ENCODE measurements around the gene NHS.

NHS gene

GRCh38 chrX:17474892-17475291 lies 99.9 kb downstream of the NHS start:
- no peak overlapping the region for H3K27ac ChIP-seq (ENCODE audit: low read depth, low read length)
- H3K27me3 ChIP-seq (ENCODE audit: control insufficient read depth, low read length) = no peaks in the 10 kb centered on the region
- H3K4me2 ChIP-seq (ENCODE audit: low read length) = no peak overlapping the region

GRCh38 chrX:17475449-17476217 lies 100.6 kb downstream of the NHS start:
- no peak overlapping the region for H3K4me2 ChIP-seq (ENCODE audit: low read length)
- H4K20me1 ChIP-seq (ENCODE audit: control insufficient read depth, insufficient read depth, low read depth, low read length) = no peaks in the 10 kb centered on the region
- no peaks in the 10 kb centered on the region for H3K27me3 ChIP-seq (ENCODE audit: control insufficient read depth, low read length)
- TF ChIP-seq EZH2phosphoT487 (IDR thresholded peaks at IDR 0.05; ENCODE audit: borderline replicate concordance, low read length) = no peak
- no peak for TF ChIP-seq CTCF (IDR thresholded peaks at IDR 0.05; ENCODE audit: low read depth, low read length, poor library complexity, severe bottlenecking)
- no peaks in the 10 kb centered on the region for H3K9me2 ChIP-seq (replicated peaks; ENCODE audit: control insufficient read depth, low read length)
- no peaks in the 10 kb centered on the region for H3K9me3 ChIP-seq (ENCODE audit: control insufficient read depth, insufficient read depth, low read length)
- no peaks in the 10 kb centered on the region for H3K4me1 ChIP-seq (ENCODE audit: control insufficient read depth, low read length)
- no peak overlapping the region for H3K4me3 ChIP-seq (ENCODE audit: low read length)
- no peaks in the 10 kb centered on the region for H3K36me3 ChIP-seq (ENCODE audit: control insufficient read depth, low read length)
- H3K27ac ChIP-seq (ENCODE audit: low read depth, low read length) = no peak overlapping the region
- no peaks in the 10 kb centered on the region for H3F3A ChIP-seq (ENCODE audit: control insufficient read depth, insufficient read depth)
- H3K79me2 ChIP-seq (ENCODE audit: control insufficient read depth, low read length) = no peaks in the 10 kb centered on the region

More at GRCh38 chrX:17474892-17475291, 99.9 kb downstream of the NHS start:
- no peak for TF ChIP-seq EZH2phosphoT487 (IDR thresholded peaks at IDR 0.05; ENCODE audit: borderline replicate concordance, low read length)
- no peak for TF ChIP-seq CTCF (IDR thresholded peaks at IDR 0.05; ENCODE audit: low read depth, low read length, poor library complexity, severe bottlenecking)
- no peak overlapping the region for H3K4me3 ChIP-seq (ENCODE audit: low read length)
- H3K4me1 ChIP-seq (ENCODE audit: control insufficient read depth, low read length) = no peaks in the 10 kb centered on the region
- H3F3A ChIP-seq (ENCODE audit: control insufficient read depth, insufficient read depth) = no peaks in the 10 kb centered on the region
- H3K9me3 ChIP-seq (ENCODE audit: control insufficient read depth, insufficient read depth, low read length) = no peaks in the 10 kb centered on the region
- no peaks in the 10 kb centered on the region for H4K20me1 ChIP-seq (ENCODE audit: control insufficient read depth, insufficient read depth, low read depth, low read length)
- H3K36me3 ChIP-seq (ENCODE audit: control insufficient read depth, low read length) = no peaks in the 10 kb centered on the region
- no peaks in the 10 kb centered on the region for H3K79me2 ChIP-seq (ENCODE audit: control insufficient read depth, low read length)
- H3K9me2 ChIP-seq (replicated peaks; ENCODE audit: control insufficient read depth, low read length) = no peaks in the 10 kb centered on the region

- Histone ChIP-seq H3K9me2 (replicated peaks; ENCODE audit: control insufficient read depth, low read length) (no peaks in the 10 kb centered on the region), H3K4me3 (ENCODE audit: low read length) (no peak overlapping the region), H3K36me3 (ENCODE audit: control insufficient read depth, low read length) (no peaks in the 10 kb centered on the region), H4K20me1 (ENCODE audit: control insufficient read depth, insufficient read depth, low read depth, low read length) (no peaks in the 10 kb centered on the region), H3K9me3 (ENCODE audit: control insufficient read depth, insufficient read depth, low read length) (no peaks in the 10 kb centered on the region), H3F3A (ENCODE audit: control insufficient read depth, insufficient read depth) (no peaks in the 10 kb centered on the region), H3K4me2 (ENCODE audit: low read length) (no peak overlapping the region), H3K27me3 (ENCODE audit: control insufficient read depth, low read length) (no peaks in the 10 kb centered on the region), H3K27ac (ENCODE audit: low read depth, low read length) (no peak overlapping the region), H3K79me2 (ENCODE audit: control insufficient read depth, low read length) (no peaks in the 10 kb centered on the region), H3K4me1 (ENCODE audit: control insufficient read depth, low read length) (no peaks in the 10 kb centered on the region)
- TF ChIP-seq EZH2phosphoT487 (IDR thresholded peaks at IDR 0.05; ENCODE audit: borderline replicate concordance, low read length) (no peak), CTCF (IDR thresholded peaks at IDR 0.05; ENCODE audit: low read depth, low read length, poor library complexity, severe bottlenecking) (no peak)
Observed at GRCh38 chrX:17476411-17476810, 101.4 kb downstream of the NHS start.

All from DOHH2 (cell line).